Calu3 (cell line): ENCODE results near the gene KCNJ2. TPM values are rescaled to one million over a fixed set of nuclear protein-coding genes. Genes with fewer than 3 reads are reported as not detected.

ENCODE experiments used
- BruUV-seq: library from RNA; stranded (reverse); fragments of 400-500 nt; replicated peaks from 2 replicates; lab custom pipeline; 2021; lab: Mats Ljungman, UMichigan
- CTCF ChIA-PET: fragments of 300-600 bp; sonication (Branson Sonifier 250); formaldehyde crosslinking; loops from one replicate; lab custom pipeline; 2022; ENCODE audit warnings: antibody characterized with exemption; lab: Charles Lee
- DNase-seq: peaks from one replicate; pipeline ENCODE4 v3.0.0; 2022
- H3K27ac Mint-ChIP-seq: one replicate; pipeline ENCODE4 v1.8.0; 2022; ENCODE audit warnings: mixed read lengths; ENCODE audit not compliant: unreplicated experiment
- H3K27me3 Mint-ChIP-seq: one replicate; pipeline ENCODE4 v1.8.0; 2022; ENCODE audit warnings: mixed read lengths; ENCODE audit not compliant: unreplicated experiment
- H3K36me3 Mint-ChIP-seq: one replicate; pipeline ENCODE4 v1.8.0; 2022; ENCODE audit warnings: mild to moderate bottlenecking, moderate library complexity, mixed read lengths; ENCODE audit not compliant: insufficient read depth, unreplicated experiment
- H3K4me1 Mint-ChIP-seq: one replicate; pipeline ENCODE4 v1.8.0; 2022; ENCODE audit warnings: mild to moderate bottlenecking, low read depth, mixed read lengths; ENCODE audit not compliant: unreplicated experiment
- H3K4me3 Mint-ChIP-seq: one replicate; pipeline ENCODE4 v1.8.0; 2022; ENCODE audit warnings: mild to moderate bottlenecking, low read depth, moderate library complexity, mixed read lengths; ENCODE audit not compliant: unreplicated experiment
- H3K9me3 Mint-ChIP-seq: one replicate; pipeline ENCODE4 v1.8.0; 2022; ENCODE audit warnings: low read depth, mixed read lengths; ENCODE audit not compliant: unreplicated experiment
- CTCF ChIP-seq: fragments of 200-600 bp; IDR thresholded peaks from one replicate; pipeline ENCODE4 v1.8.0; 2022; ENCODE audit warnings: antibody characterized with exemption; ENCODE audit not compliant: unreplicated experiment
- intact Hi-C: fragments of 100-400 bp; cut with micrococcal nuclease; formaldehyde crosslinking; loops from one replicate; pipeline ENCODE4 v1.10.0; 2022; ENCODE audit not compliant: unreplicated experiment
- total RNA-seq: library from RNA; stranded (reverse); gene quantifications from 2 replicates; pipeline ENCODE4 v1.2.3, GENCODE V29; 2022

Gene KCNJ2
- total RNA-seq, 1 experiment from 2014 or later, result not detected

GRCh38 chr17:70171159-70171558 is 1.8 kb downstream of the KCNJ2 start:
- CTCF ChIA-PET, result no interaction called here
- DNase-seq, result no peak
- H3K9me3 Mint-ChIP-seq, result no peaks in the 10 kb centered on the region
- H3K4me1 Mint-ChIP-seq, result peaks cover 18% of the 10 kb centered on the region
- H3K36me3 Mint-ChIP-seq, result peaks cover 12% of the 10 kb centered on the region
- intact Hi-C loops, result no loop called here
- BruUV-seq, result no TSS peak
- no peak overlapping the region for H3K27ac Mint-ChIP-seq
- TF ChIP-seq CTCF, result no peak
- H3K27me3 Mint-ChIP-seq, result peaks cover 67% of the 10 kb centered on the region
- no peak overlapping the region for H3K4me3 Mint-ChIP-seq

GRCh38 chr17:70172449-70172848 is 3.1 kb downstream of the KCNJ2 start:
- intact Hi-C loops, result no loop called here
- H3K4me3 Mint-ChIP-seq, result no peak overlapping the region

GRCh38 chr17:70172923-70173322 is 3.6 kb downstream of the KCNJ2 start:
- H3K27me3 Mint-ChIP-seq, result peaks cover 51% of the 10 kb centered on the region
- no peaks in the 10 kb centered on the region for H3K9me3 Mint-ChIP-seq
- intact Hi-C loops, result no loop called here
- no TSS peak for BruUV-seq
- no peak for DNase-seq
- H3K27ac Mint-ChIP-seq, result no peak overlapping the region
- peaks cover 12% of the 10 kb centered on the region for H3K36me3 Mint-ChIP-seq
- H3K4me1 Mint-ChIP-seq, result peaks cover 18% of the 10 kb centered on the region
- H3K4me3 Mint-ChIP-seq, result no peak overlapping the region
- CTCF ChIA-PET, result no interaction called here
- no peak for TF ChIP-seq CTCF

More at GRCh38 chr17:70172449-70172848, 3.1 kb downstream of the KCNJ2 start:
- DNase-seq, result no peak
- no peak for TF ChIP-seq CTCF
- H3K36me3 Mint-ChIP-seq, result peaks cover 12% of the 10 kb centered on the region
- BruUV-seq, result no TSS peak
- H3K4me1 Mint-ChIP-seq, result peaks cover 18% of the 10 kb centered on the region
- CTCF ChIA-PET, result interaction anchor here (0.6 kb wide), 1 partner anchor 22 kb away, joined by 4 read pairs; no protein-coding TSS in a partner anchor
- peaks cover 55% of the 10 kb centered on the region for H3K27me3 Mint-ChIP-seq
- no peaks in the 10 kb centered on the region for H3K9me3 Mint-ChIP-seq
- H3K27ac Mint-ChIP-seq, result no peak overlapping the region

- H3K27me3 Mint-ChIP-seq, result peaks cover 43% of the 10 kb centered on the region
- H3K4me1 Mint-ChIP-seq, result peaks cover 10% of the 10 kb centered on the region
- H3K9me3 Mint-ChIP-seq, result no peaks in the 10 kb centered on the region
- BruUV-seq, result no TSS peak
- no peak for DNase-seq
- H3K36me3 Mint-ChIP-seq, result peaks cover 7% of the 10 kb centered on the region
- no peak for TF ChIP-seq CTCF
- intact Hi-C loops, result no loop called here
- CTCF ChIA-PET, result no interaction called here
- H3K27ac Mint-ChIP-seq, result no peak overlapping the region
- H3K4me3 Mint-ChIP-seq, result no peak overlapping the region
Observed at GRCh38 chr17:70173681-70174080, 4.3 kb downstream of the KCNJ2 start.
